Choroid plexus epithelial cell (primary cell): ENCODE measurements around the gene STARD3.

Experiments used
- DNase-seq: peaks from one replicate; pipeline ENCODE4 v3.0.0-alpha.2; 2010; ENCODE audit warnings: low read depth
- H3K4me3 ChIP-seq: 2 replicates; pipeline ENCODE4 v1.5.1; 2011; ENCODE audit warnings: low read depth, mild to moderate bottlenecking, control low read depth, low read length, moderate library complexity
- CTCF ChIP-seq: conservative IDR thresholded peaks from 2 replicates; pipeline ENCODE4 v1.5.1; 2011; ENCODE audit warnings: low read depth, mild to moderate bottlenecking, control low read depth, inconsistent platforms, low read length, moderate library complexity

STARD3 gene

GRCh38 chr17:39670746-39671145 lies 33.8 kb downstream of the STARD3 start:
- TF ChIP-seq CTCF: no peak
- H3K4me3 ChIP-seq: no peak overlapping the region
- no peak for DNase-seq

- DNase-seq: peak; percentile 54
- no peak overlapping the region for H3K4me3 ChIP-seq
- TF ChIP-seq CTCF: peak; percentile 83
These were observed 34.9 kb downstream of the STARD3 start for GRCh38 chr17:39671651-39672521.

GRCh38 chr17:39672522-39673334 lies 35.8 kb downstream of the STARD3 start:
- H3K4me3 ChIP-seq: no peak overlapping the region
- DNase-seq: no peak
- no peak for TF ChIP-seq CTCF

- TF ChIP-seq CTCF: no peak
- no peak overlapping the region for H3K4me3 ChIP-seq
- DNase-seq: no peak
These were observed 36.6 kb downstream of the STARD3 start for GRCh38 chr17:39673335-39674081.

GRCh38 chr17:39674179-39674578 lies 37.2 kb downstream of the STARD3 start:
- no peak for DNase-seq
- H3K4me3 ChIP-seq: no peak overlapping the region
- no peak for TF ChIP-seq CTCF

GRCh38 chr17:39674702-39675389 lies 37.9 kb downstream of the STARD3 start:
- DNase-seq: peak; percentile 40
- TF ChIP-seq CTCF: no peak
- no peak overlapping the region for H3K4me3 ChIP-seq
